Measurements from ENCODE around the gene SDK1. TPM values are rescaled to one million over a fixed set of nuclear protein-coding genes. Genes with fewer than 3 reads are reported as not detected.

The SDK1 gene
- total RNA-seq, 4 donors from 2014 or later = 7.5 to 35.0 (median 10.2) TPM

GRCh38 chr7:4021413-4021812, 720.4 kb downstream of the SDK1 start:
- TF ChIP-seq CTCF (IDR thresholded peaks at IDR 0.05; ENCODE audit: low read depth) = no peak

DNA sequence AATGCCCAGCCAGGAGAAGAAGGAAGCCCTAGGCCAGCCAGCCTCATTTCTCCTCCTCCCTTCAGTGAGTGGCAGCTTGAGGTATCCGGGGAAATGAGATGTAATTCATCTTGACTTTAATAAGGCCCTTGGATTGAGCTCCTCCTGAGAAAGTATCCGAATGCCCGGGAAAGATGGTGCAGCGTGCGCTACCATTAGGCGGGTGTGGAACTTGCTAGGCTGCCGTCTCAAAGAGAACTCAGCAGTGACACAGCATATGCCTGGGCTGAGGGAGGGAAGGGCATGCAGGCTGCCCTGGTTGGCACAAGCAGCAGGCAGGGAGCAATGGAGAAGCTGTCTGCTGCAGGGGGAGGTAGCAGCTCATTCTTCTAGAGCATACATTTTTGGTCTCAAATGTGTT, 721.2 kb downstream of the SDK1 start:
- no peak for TF ChIP-seq CTCF (IDR thresholded peaks at IDR 0.05; ENCODE audit: low read depth)

DNA sequence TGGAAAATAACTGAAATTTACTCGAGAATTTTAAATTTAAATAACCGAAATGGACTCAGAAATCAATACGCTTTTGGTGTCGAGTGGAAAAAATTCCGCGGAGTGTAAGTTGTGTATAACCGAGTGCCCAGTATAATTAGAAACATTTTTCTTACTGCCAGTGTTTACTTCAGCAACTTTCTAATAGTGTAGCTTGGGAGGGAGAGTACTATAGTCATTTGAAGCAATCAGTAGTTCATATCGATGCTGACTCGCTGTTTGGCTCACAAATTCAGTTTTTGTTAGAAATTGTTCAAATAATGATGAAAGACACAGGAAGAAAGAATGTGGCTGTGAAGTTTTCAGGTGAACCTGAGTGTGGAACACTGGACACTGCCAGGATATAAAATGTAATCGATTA, 722.5 kb downstream of the SDK1 start:
- TF ChIP-seq CTCF (IDR thresholded peaks at IDR 0.05; ENCODE audit: low read depth) = no peak

DNA sequence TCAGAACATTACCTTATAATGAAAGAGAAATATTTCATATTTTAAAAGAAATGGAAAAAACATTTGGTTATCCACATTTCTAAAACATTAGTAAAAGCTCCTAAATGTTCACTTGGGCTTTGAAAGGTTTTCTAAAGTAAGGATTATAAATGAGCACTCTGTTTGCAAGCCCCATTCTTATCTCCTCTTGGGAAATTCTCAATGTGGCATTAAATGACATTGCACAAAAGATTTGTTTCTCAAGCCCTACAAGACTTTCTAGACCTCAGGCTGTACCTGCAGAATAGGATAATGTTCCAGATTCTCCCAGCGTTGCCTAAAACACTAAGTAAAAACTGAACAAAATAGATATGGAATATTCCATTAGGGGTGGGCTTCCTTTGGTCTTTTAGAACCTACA, 723.1 kb downstream of the SDK1 start:
- TF ChIP-seq CTCF (IDR thresholded peaks at IDR 0.05; ENCODE audit: low read depth) = no peak

DNA sequence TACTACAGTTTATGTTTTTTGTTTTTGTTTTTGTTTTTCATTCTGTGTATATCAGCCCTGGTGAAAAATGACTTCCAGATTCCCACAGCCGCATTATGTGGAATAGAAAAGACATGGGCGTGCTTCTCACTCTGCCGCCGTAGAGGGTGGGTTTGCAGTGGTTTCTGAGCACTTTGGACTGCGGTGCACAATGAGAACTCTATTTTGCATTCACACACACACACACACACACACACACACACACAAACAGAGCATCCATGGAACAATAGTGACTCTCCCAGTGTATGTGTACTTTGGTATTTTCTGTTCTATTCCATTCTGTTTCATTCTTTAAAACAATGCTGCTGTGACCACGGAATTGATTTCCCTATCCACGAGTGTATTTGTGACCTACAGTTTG, 723.8 kb downstream of the SDK1 start:
- TF ChIP-seq CTCF (IDR thresholded peaks at IDR 0.05; ENCODE audit: low read depth) = no peak

DNA sequence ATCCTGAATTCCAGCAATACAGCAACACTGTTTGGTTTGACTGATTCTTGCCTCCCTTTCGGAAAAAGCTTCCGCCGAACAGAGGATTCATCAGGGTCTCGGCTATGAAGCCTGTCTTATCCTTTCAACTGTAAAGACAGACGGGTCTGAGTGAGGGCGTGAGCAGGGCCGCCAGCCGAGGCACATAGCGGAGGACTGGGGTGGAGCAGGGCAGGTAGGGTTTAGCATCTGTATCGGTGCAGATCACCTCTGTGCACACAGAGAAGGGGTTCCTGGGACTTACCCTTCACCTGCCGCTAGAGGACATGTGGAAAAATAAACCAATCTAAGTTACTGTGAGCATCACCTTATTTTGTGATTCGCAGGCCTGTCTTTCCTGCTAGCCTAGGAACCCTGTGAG, 724.2 kb downstream of the SDK1 start:
- no peak for TF ChIP-seq CTCF (IDR thresholded peaks at IDR 0.05; ENCODE audit: low read depth)

DNA sequence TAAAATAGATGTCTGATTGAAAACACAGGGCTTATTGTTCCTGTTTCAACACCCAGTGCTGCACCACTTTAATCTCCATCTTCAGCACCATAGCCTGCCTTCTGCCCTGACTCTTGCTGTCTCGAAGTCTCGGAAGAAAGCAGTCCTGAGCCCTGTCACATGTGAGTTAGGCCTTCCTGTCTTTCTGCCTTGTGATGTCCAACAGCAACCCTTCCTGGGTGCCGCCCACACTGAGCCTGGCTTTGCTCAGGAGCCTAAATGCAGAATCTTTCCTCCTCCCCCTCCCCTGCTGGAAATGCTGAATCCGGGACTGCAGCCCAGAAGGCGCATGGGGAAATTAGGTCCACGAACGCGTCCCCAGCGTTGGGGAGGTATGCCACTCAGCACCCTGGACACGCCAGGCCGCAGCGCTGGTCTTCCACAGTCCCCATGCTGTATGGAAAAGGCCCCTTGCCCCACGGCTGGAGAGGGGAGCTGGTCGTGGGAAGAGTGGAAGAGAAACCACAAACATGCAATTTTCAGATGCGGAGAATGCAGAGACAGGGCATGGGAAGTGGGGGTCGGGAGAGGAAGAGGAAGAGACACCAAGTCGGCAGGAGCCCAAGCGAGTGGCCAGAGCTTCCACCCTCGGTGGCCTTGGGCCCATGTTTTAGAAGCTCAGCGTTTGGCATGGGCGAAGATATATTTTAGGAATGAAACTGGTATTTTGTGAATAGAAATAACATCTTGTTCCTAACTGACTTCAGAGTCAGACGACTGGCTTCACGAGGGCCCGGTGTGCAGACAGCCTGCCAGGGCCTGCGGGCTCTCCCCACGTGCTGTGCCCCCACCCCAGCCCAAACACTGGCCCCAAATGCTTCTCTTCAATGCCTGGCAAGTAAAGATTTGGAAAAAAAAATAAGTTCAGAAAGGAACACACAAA, 724.9 kb downstream of the SDK1 start:
- no peak for TF ChIP-seq CTCF (IDR thresholded peaks at IDR 0.05; ENCODE audit: low read depth)
